Measurements from ENCODE around the gene ATXN2. TPM values are rescaled to one million over a fixed set of nuclear protein-coding genes. Genes with fewer than 3 reads are reported as not detected.
"Not testable (repeated sequence)": the region's sequence is repeated elsewhere in the genome, so short reads cannot be mapped to it uniquely, and the experiment has no call there.

The ATXN2 gene
- total and polyA plus RNA-seq, 2 of the 4 experiments (the other 2 are of a cell fraction) = 12.4 to 66.5 TPM

- H3K4me2 ChIP-seq (ENCODE audit: low read depth, low read length) = peak overlapping the region; percentile 99
- H2AK9ac ChIP-seq (replicated peaks; ENCODE audit: low read depth, low read length, poor library complexity) = peak overlapping the region; percentile 97
- H2BK15ac ChIP-seq (ENCODE audit: low read depth, low read length) = peak overlapping the region; percentile 23; the same call in 1 of the 3 replicates
- H3K18ac ChIP-seq (ENCODE audit: low read depth, low read length) = peak overlapping the region; percentile 25
- H4K91ac ChIP-seq (ENCODE audit: insufficient read depth, low read depth, low read length) = peak overlapping the region; percentile 82
- H3K4me3 ChIP-seq (ENCODE audit: insufficient read depth, low read depth, low read length) = peak overlapping the region; percentile 65
- H3K79me1 ChIP-seq (ENCODE audit: low read depth in 1 of 2, low read length in 2 of 2) = peaks cover 8 to 16% of the 10 kb centered on the region in 2 experiments; a peak in 1 of 4 replicates
- peak overlapping the region; percentile 52 for H3K56ac ChIP-seq (ENCODE audit: extremely low read depth, insufficient read depth, low read length)
- ChIA-PET CTCF (no interaction called here), POLR2A (ENCODE audit: unreplicated experiment) (no interaction called here)
- H3K36me3 ChIP-seq (ENCODE audit: control insufficient read depth, insufficient read depth, low read length) = no peaks in the 10 kb centered on the region
- intact Hi-C loops (cut with micrococcal nuclease) = loop anchor here (2.0 to 10.0 kb wide), 3 partner anchors 18 to 130 kb away; no protein-coding TSS in a partner anchor
- peak overlapping the region; percentile 91 for H3K14ac ChIP-seq (replicated peaks; ENCODE audit: low read depth, low read length)
- peaks cover 61% of the 10 kb centered on the region for H4K20me1 ChIP-seq (ENCODE audit: insufficient read depth, low read length)
- ATAC-seq (ENCODE audit: low read depth) (no peak), DNase-seq (peak; percentile 55)
- H2AFZ ChIP-seq (replicated peaks; ENCODE audit: low read length, poor library complexity) = peak overlapping the region; percentile 86
- H2BK20ac ChIP-seq (ENCODE audit: low read depth, low read length) = no peak overlapping the region
- TF ChIP-seq CHD1 (IDR thresholded peaks at IDR 0.05; ENCODE audit: low read depth, low read length) (no peak), POLR2A (IDR thresholded peaks at IDR 0.05; ENCODE audit: low read depth, low read length) (peak; percentile 33; the same call in 1 of the 2 replicates), RFX5 (IDR thresholded peaks at IDR 0.05; ENCODE audit: low read depth, low read length) (no peak)
- 0 out of 2 replicates have a peak, but pooled peaks cover 4% of the 10 kb centered on the region for H3K4me1 ChIP-seq (ENCODE audit: control insufficient read depth, insufficient read depth, low read length)
- H3K9me3 ChIP-seq (ENCODE audit: control insufficient read depth, insufficient read depth, low read length) = no peaks in the 10 kb centered on the region
- H3K27me3 ChIP-seq (ENCODE audit: control insufficient read depth, insufficient read depth, low read length) = no peaks in the 10 kb centered on the region
- dilution Hi-C loops (cut with HindIII; ENCODE audit: low sequenced_read_pairs, unreplicated experiment) = no loop called here
- BruUV-seq (replicated peaks) = no TSS peak
- peak overlapping the region; percentile 36 for H4K5ac ChIP-seq (ENCODE audit: low read depth, low read length)
- H3K23ac ChIP-seq (ENCODE audit: low read depth, low read length) = peak overlapping the region; percentile 96
- peak overlapping the region; percentile 84 for H2AK5ac ChIP-seq (ENCODE audit: low read depth, low read length)
- H3K27ac ChIP-seq (ENCODE audit: insufficient read depth, low read length) = peak overlapping the region; percentile 90
- in situ Hi-C loops (cut with MboI; ENCODE audit: low sequenced_read_pairs) = no loop called here
- H3K9ac ChIP-seq (ENCODE audit: low read depth, low read length) = peak overlapping the region; percentile 90
- 3% methylated on average over 8 of the region's 33 CpGs; no CpG with 5 or more reads in 1 of the 2 experiments for WGBS, 2 experiments (ENCODE audit: extremely low coverage in 2 of 2, insufficient read length in 1 of 2)
- peak overlapping the region; percentile 28 for H2BK120ac ChIP-seq (ENCODE audit: low read depth, low read length)
- H4K8ac ChIP-seq (ENCODE audit: low read depth in 2 of 2, low read length in 2 of 2) = peak overlapping the region in 1 of 2 experiments; percentile 26; a peak in 1 of 4 replicates
- peak overlapping the region; percentile 68 for H2BK5ac ChIP-seq (ENCODE audit: low read depth, low read length, poor library complexity, severe bottlenecking)
- peak overlapping the region; percentile 63 for H3K4ac ChIP-seq (ENCODE audit: low read depth, low read length)
- no peaks in the 10 kb centered on the region for H3K9me1 ChIP-seq (ENCODE audit: insufficient read depth, low read length)
Observed at GRCh38 chr12:111596985-111597830, 1.9 kb downstream of the ATXN2 start.

DNA sequence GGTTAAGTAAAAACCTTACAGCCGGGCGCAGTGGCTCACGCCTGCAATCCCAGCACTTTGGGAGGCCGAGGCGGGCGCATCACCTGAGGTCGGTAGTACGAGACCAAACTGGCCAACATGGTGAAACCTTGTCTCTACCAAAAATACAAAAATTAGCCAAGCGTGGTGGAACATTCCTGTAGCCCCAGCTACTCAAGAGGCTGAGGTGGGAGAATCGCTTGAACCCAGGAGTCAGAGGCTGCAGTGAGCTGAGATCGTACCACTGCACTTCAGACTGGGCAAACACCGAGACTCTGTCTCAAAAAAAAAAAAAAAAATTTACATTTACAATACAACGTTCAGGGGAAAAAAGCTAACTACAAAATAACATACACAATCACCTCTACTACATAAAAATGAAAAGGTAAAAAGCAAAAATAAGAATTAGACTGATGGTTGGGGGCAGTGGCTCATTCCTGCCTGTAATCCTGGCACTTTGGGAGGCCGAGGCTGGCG is 3.7 kb downstream of the ATXN2 start:
- H2AK9ac ChIP-seq (replicated peaks; ENCODE audit: low read depth, low read length, poor library complexity); H3K9ac ChIP-seq (ENCODE audit: low read depth, low read length); dilution Hi-C loops (cut with HindIII; ENCODE audit: low sequenced_read_pairs, unreplicated experiment); H2BK15ac ChIP-seq (ENCODE audit: low read depth, low read length); H3K9me1 ChIP-seq (ENCODE audit: insufficient read depth, low read length); DNase-seq; H4K8ac ChIP-seq (ENCODE audit: low read depth in 2 of 2, low read length in 2 of 2); H4K91ac ChIP-seq (ENCODE audit: insufficient read depth, low read depth, low read length); H3K14ac ChIP-seq (replicated peaks; ENCODE audit: low read depth, low read length); BruUV-seq (replicated peaks); H3K9me3 ChIP-seq (ENCODE audit: control insufficient read depth, insufficient read depth, low read length); H3K36me3 ChIP-seq (ENCODE audit: control insufficient read depth, insufficient read depth, low read length); H2AFZ ChIP-seq (replicated peaks; ENCODE audit: low read length, poor library complexity); in situ Hi-C loops (cut with MboI; ENCODE audit: low sequenced_read_pairs); H3K4ac ChIP-seq (ENCODE audit: low read depth, low read length); H3K23ac ChIP-seq (ENCODE audit: low read depth, low read length); H2BK20ac ChIP-seq (ENCODE audit: low read depth, low read length); ATAC-seq (ENCODE audit: low read depth); H3K27me3 ChIP-seq (ENCODE audit: control insufficient read depth, insufficient read depth, low read length); H3K18ac ChIP-seq (ENCODE audit: low read depth, low read length); H3K4me3 ChIP-seq (ENCODE audit: insufficient read depth, low read depth, low read length); H2BK120ac ChIP-seq (ENCODE audit: low read depth, low read length); H2AK5ac ChIP-seq (ENCODE audit: low read depth, low read length); H3K4me1 ChIP-seq (ENCODE audit: control insufficient read depth, insufficient read depth, low read length); POLR2A ChIA-PET (ENCODE audit: unreplicated experiment); H3K56ac ChIP-seq (ENCODE audit: extremely low read depth, insufficient read depth, low read length); H4K5ac ChIP-seq (ENCODE audit: low read depth, low read length): not testable (repeated sequence)
- Histone ChIP-seq H4K20me1 (ENCODE audit: insufficient read depth, low read length) (peaks cover 78% of the 10 kb centered on the region), H3K27ac (ENCODE audit: insufficient read depth, low read length) (peak overlapping the region; percentile 33; the same call in 1 of the 2 replicates), H2BK5ac (ENCODE audit: low read depth, low read length, poor library complexity, severe bottlenecking) (peak overlapping the region; percentile 10), H3K4me2 (ENCODE audit: low read depth, low read length) (peak overlapping the region; percentile 12), H3K79me1 (ENCODE audit: low read depth in 1 of 2, low read length in 2 of 2) (peaks cover 5 to 12% of the 10 kb centered on the region in 2 experiments; a peak in 1 of 4 replicates)
- WGBS, 2 experiments (ENCODE audit: extremely low coverage in 2 of 2, insufficient read length in 1 of 2) = 86% methylated on average over 5 of the region's 15 CpGs; no CpG with 5 or more reads in 1 of the 2 experiments
- intact Hi-C loops (cut with micrococcal nuclease) = loop anchor here (5.0 to 10.0 kb wide), 2 partner anchors 51 to 128 kb away; no protein-coding TSS in a partner anchor
- CTCF ChIA-PET = interaction anchor here (0.6 to 0.7 kb wide), 2 partner anchors 40 to 198 kb away, joined by 3 to 4 read pairs; no protein-coding TSS in a partner anchor
